OCI-LY7 (cell line): Measurements from ENCODE around the gene PSMD6. TPM values are rescaled to one million over a fixed set of nuclear protein-coding genes. Genes with fewer than 3 reads are reported as not detected.
A peak's percentile ranks its signal among the peaks of the same experiment; 100 is the strongest.

Source experiments
- BruUV-seq: library from RNA; stranded (reverse); fragments of 400-500 nt; replicated peaks from 2 replicates; lab custom pipeline; 2021; lab: Mats Ljungman, UMichigan
- CTCF ChIA-PET: fragments of 300-600 bp; sonication (Branson Sonifier 250); formaldehyde crosslinking; loops from one replicate; lab custom pipeline; 2022; ENCODE audit warnings: antibody characterized with exemption; ENCODE audit not compliant: unreplicated experiment; lab: Charles Lee
- POLR2A ChIA-PET: fragments of 300-600 bp; sonication (Branson Sonifier 250); formaldehyde crosslinking; loops from one replicate; lab custom pipeline; 2022; ENCODE audit warnings: antibody characterized with exemption; lab: Charles Lee
- DNase-seq: peaks from one replicate; pipeline ENCODE4 v3.0.0-alpha.2; 2015; ENCODE audit warnings: low spot score
- H2AFZ ChIP-seq: fragments of 200-600 bp; sonication (generic), shearing (Covaris generic); 2 replicates; pipeline ENCODE4 v1.6.1; 2014; ENCODE audit warnings: mild to moderate bottlenecking, antibody characterized with exemption, low read length, moderate library complexity
- H3K27ac ChIP-seq: fragments of 200-600 bp; sonication (generic); 2 replicates; pipeline ENCODE4 v1.5.1; 2014; ENCODE audit warnings: mixed run types, low read depth, mild to moderate bottlenecking, moderate library complexity, low read length, inconsistent platforms; ENCODE audit not compliant: poor library complexity, severe bottlenecking
- H3K36me3 ChIP-seq: fragments of 200-600 bp; sonication (generic); 2 replicates; pipeline ENCODE4 v1.6.1; 2014; ENCODE audit warnings: mild to moderate bottlenecking, antibody characterized with exemption, low read length, moderate library complexity, mixed read lengths; ENCODE audit not compliant: insufficient read depth
- H3K4me1 ChIP-seq: fragments of 200-600 bp; sonication (generic); 2 replicates; pipeline ENCODE4 v1.5.1; 2014; ENCODE audit warnings: mild to moderate bottlenecking, low read length; ENCODE audit not compliant: insufficient read depth, poor library complexity, severe bottlenecking
- H3K4me2 ChIP-seq: fragments of 200-600 bp; sonication (generic); 2 replicates; pipeline ENCODE4 v1.6.1; 2014; ENCODE audit warnings: mild to moderate bottlenecking, low read length
- H3K4me3 ChIP-seq: fragments of 200-600 bp; sonication (generic); 2 replicates; pipeline ENCODE4 v1.5.1; 2014; ENCODE audit warnings: mild to moderate bottlenecking, low read depth, low read length; ENCODE audit not compliant: poor library complexity, severe bottlenecking
- H3K79me2 ChIP-seq: fragments of 200-600 bp; sonication (generic); 2 replicates; pipeline ENCODE4 v1.6.1; 2016; ENCODE audit warnings: low read depth, mild to moderate bottlenecking, low read length, moderate library complexity, mixed read lengths; ENCODE audit not compliant: insufficient read depth
- H3K9me2 ChIP-seq: fragments of 200-600 bp; sonication (generic); 2 replicates; pipeline ENCODE4 v1.6.1; 2016; ENCODE audit warnings: mild to moderate bottlenecking, low read length, mixed read lengths; ENCODE audit not compliant: insufficient read depth
- H3K9me3 ChIP-seq: fragments of 200-600 bp; sonication (generic); 2 replicates; pipeline ENCODE4 v1.6.1; 2014; ENCODE audit warnings: mild to moderate bottlenecking, mixed run types, low read length, mixed read lengths
- H4K20me1 ChIP-seq: fragments of 200-600 bp; sonication (generic); 2 replicates; pipeline ENCODE4 v1.6.1; 2014; ENCODE audit warnings: mild to moderate bottlenecking, antibody characterized with exemption, low read length, moderate library complexity, mixed read lengths; ENCODE audit not compliant: insufficient read depth
- CTCF ChIP-seq: fragments of 200-600 bp; sonication (generic); conservative IDR thresholded peaks from 2 replicates; pipeline ENCODE4 v1.5.1; 2014; ENCODE audit warnings: mild to moderate bottlenecking, antibody characterized with exemption, low read length, moderate library complexity, mixed read lengths
- EZH2phosphoT487 ChIP-seq: fragments of 200-600 bp; sonication (generic); IDR thresholded peaks from 2 replicates; pipeline ENCODE4 v1.6.1; 2018; ENCODE audit warnings: low read depth, borderline replicate concordance, mild to moderate bottlenecking, mixed run types, antibody characterized with exemption, low read length, moderate library complexity, mixed read lengths
- intact Hi-C: fragments of 100-400 bp; cut with micrococcal nuclease; formaldehyde crosslinking; loops from one replicate; pipeline ENCODE4 v1.10.0; 2022; ENCODE audit not compliant: unreplicated experiment
- total RNA-seq, 2 experiments: library from RNA; depleted of rRNA in 1 of 2; stranded (reverse); fragments of >200 nt in 1 of 2; shearing (Covaris generic) in 1 of 2; gene quantifications; 2 replicates each; pipeline ENCODE4 v1.2.3, GENCODE V29; 2014 to 2022

PSMD6 gene
- total RNA-seq, 2 experiments from 2014 or later: 65.2 to 106 TPM

- H3K9me2 ChIP-seq: no peaks in the 10 kb centered on the region
- no peak overlapping the region for H3K4me3 ChIP-seq
- ChIA-PET POLR2A (interaction anchor here (0.6 kb wide), 1 partner anchor 1211 kb away, joined by 3 read pairs; no protein-coding TSS in a partner anchor), CTCF (no interaction called here)
- no peaks in the 10 kb centered on the region for H3K79me2 ChIP-seq
- peaks cover 6% of the 10 kb centered on the region for H3K4me1 ChIP-seq
- no peaks in the 10 kb centered on the region for H3K36me3 ChIP-seq
- intact Hi-C loops: no loop called here
- H4K20me1 ChIP-seq: no peaks in the 10 kb centered on the region
- no peak overlapping the region for H3K27ac ChIP-seq
- TF ChIP-seq CTCF (no peak), EZH2phosphoT487 (no peak)
- no peak overlapping the region for H3K4me2 ChIP-seq
- peaks cover 6% of the 10 kb centered on the region for H3K9me3 ChIP-seq
- no peak for DNase-seq
- H2AFZ ChIP-seq: no peak overlapping the region
- no TSS peak for BruUV-seq
These were observed 9.8 kb upstream of the PSMD6 start for GRCh38 chr3:64033069-64033468.

GRCh38 chr3:64031540-64032508, 8.5 kb upstream of the PSMD6 start:
- TF ChIP-seq CTCF (no peak), EZH2phosphoT487 (no peak)
- no peaks in the 10 kb centered on the region for H3K36me3 ChIP-seq
- H3K4me3 ChIP-seq: no peak overlapping the region
- H3K27ac ChIP-seq: no peak overlapping the region
- ChIA-PET CTCF (no interaction called here), POLR2A (no interaction called here)
- peaks cover 6% of the 10 kb centered on the region for H3K9me3 ChIP-seq
- H4K20me1 ChIP-seq: no peaks in the 10 kb centered on the region
- BruUV-seq: no TSS peak
- no peaks in the 10 kb centered on the region for H3K9me2 ChIP-seq
- no peak for DNase-seq
- intact Hi-C loops: no loop called here
- H2AFZ ChIP-seq: peak overlapping the region; percentile 97; the same call in 1 of the 2 replicates
- H3K79me2 ChIP-seq: no peaks in the 10 kb centered on the region
- no peak overlapping the region for H3K4me2 ChIP-seq
- H3K4me1 ChIP-seq: peaks cover 6% of the 10 kb centered on the region
